Gastroesophageal sphincter (tissue), 4 donors: ENCODE results near the gene BCAR3. TPM values are rescaled to one million over a fixed set of nuclear protein-coding genes. Genes with fewer than 3 reads are reported as not detected.
"Not testable (repeated sequence)": the region's sequence is repeated elsewhere in the genome, so short reads cannot be mapped to it uniquely, and the experiment has no call there.

Experiments used
- ATAC-seq: fragments of 150-250 bp; one replicate; pipeline ENCODE4 v1.9.1; 2016; ENCODE audit warnings: mild to moderate bottlenecking, moderate library complexity
- H3K27ac ChIP-seq, 4 donors: fragments of 200-600 bp; sonication (generic) in 3 of 4; 1 replicate in 3 of 4; 2 replicates in 1 of 4; pipeline ENCODE4 v1.5.1; 2016 to 2019
- H3K27me3 ChIP-seq: fragments of 200-600 bp; sonication (generic); one replicate; pipeline ENCODE4 v1.5.1; 2019
- H3K36me3 ChIP-seq, 2 donors: fragments of 200-600 bp; sonication (generic); one replicate each; pipeline ENCODE4 v1.5.1; 2019; ENCODE audit warnings: control low read depth in 1 of 2
- H3K4me1 ChIP-seq, 3 donors: fragments of 200-600 bp; sonication (generic); 1 replicate in 2 of 3; 2 replicates in 1 of 3; pipeline ENCODE4 v1.5.1; 2016 to 2019; ENCODE audit warnings: control low read depth in 2 of 3
- H3K4me3 ChIP-seq, 2 donors: fragments of 200-600 bp; sonication (generic); one replicate each; pipeline ENCODE4 v1.5.1; 2019; ENCODE audit warnings: mild to moderate bottlenecking in 1 of 2, moderate library complexity in 1 of 2
- H3K9me3 ChIP-seq, 3 donors: fragments of 200-600 bp; sonication (generic); one replicate each; pipeline ENCODE4 v1.5.1; 2017 to 2019; ENCODE audit warnings: control low read depth in 2 of 3
- CTCF ChIP-seq, 4 experiments: fragments of 200-600 bp in 2 of 4; fragments of 450-650 bp in 2 of 4; sonication (generic) in 1 of 4; IDR thresholded peaks; one replicate each; pipeline ENCODE4 v1.5.1; 2017 to 2019; ENCODE audit warnings: antibody characterized with exemption in 4 of 4, mild to moderate bottlenecking in 2 of 4, moderate library complexity in 2 of 4
- EP300 ChIP-seq: sonication (generic); formaldehyde crosslinking; IDR thresholded peaks from one replicate; pipeline ENCODE4 v1.6.1; 2017; ENCODE audit warnings: antibody characterized with exemption, mild to moderate bottlenecking
- POLR2A ChIP-seq, 2 donors: fragments of 450-650 bp; IDR thresholded peaks; one replicate each; pipeline ENCODE4 v1.6.1; 2017; ENCODE audit warnings: antibody characterized with exemption in 2 of 2, mild to moderate bottlenecking in 2 of 2, moderate library complexity in 1 of 2
- POLR2AphosphoS5 ChIP-seq: sonication (generic); formaldehyde crosslinking; IDR thresholded peaks from one replicate; pipeline ENCODE4 v1.6.1; 2017; ENCODE audit warnings: antibody characterized with exemption
- WGBS, 2 donors: methylation state at CpG; one replicate each; pipeline ENCODE4 v1.1.5; 2018; ENCODE audit warnings: low coverage in 1 of 2; 5-methylcytosine and 5-hydroxymethylcytosine counted together
- total RNA-seq, 4 donors: library from RNA; depleted of rRNA; stranded (reverse); fragments of >200 nt; gene quantifications; one replicate each; pipeline ENCODE4 v1.1.0, GENCODE V29; 2016

The BCAR3 gene
- total RNA-seq, 4 donors from 2014 or later = 33.9 to 40.2 (median 38.3) TPM

DNA sequence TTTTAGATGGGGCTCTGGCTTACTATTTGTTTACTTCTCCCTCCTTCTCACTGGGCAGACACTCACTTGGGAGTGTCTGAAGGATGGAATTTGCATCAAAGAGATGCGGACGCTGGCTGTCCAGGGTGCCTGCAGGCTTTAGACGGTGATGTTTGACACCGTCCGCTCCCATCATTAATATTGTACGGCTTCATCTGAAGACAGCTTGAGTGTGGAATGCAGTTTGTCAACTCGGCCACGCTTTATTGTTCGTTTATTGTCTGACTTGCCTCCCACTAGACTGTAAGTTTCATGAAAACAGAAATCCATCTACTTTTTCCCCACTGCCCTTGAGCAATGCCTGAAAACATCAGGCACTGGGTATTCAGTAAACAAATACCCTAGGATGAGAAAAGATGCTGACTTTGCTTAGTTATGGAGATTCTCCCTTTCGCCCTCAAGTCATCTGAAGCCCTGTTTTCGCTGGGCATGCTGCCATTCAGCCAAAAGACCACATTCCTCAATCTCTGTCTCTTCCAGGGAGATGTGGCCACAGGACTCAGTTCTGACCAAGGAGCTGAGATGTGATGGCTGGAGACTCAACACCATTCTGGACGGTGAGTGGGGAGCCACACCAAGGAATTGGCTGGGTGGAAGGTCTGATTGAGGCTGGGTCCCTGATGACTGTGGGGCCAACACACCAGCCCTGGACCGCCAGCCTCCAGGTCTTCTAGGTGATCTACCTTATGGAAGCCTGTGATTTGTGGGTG is 87.6 kb downstream of the BCAR3 start:
- no peak for TF ChIP-seq CTCF (IDR thresholded peaks at IDR 0.05)
- no peak for TF ChIP-seq EP300
- no peak for TF ChIP-seq POLR2AphosphoS5
- no peak for TF ChIP-seq POLR2A (IDR thresholded peaks at IDR 0.05)
- H3K4me1 ChIP-seq = peaks cover 9 to 80% (median 18%) of the 10 kb centered on the region in 3 donors
- WGBS, 2 donors = 60 to 89% methylated on average over 5 to 11 of the region's 13 CpGs

GRCh38 chr1:93592551-93592949 is 89.1 kb downstream of the BCAR3 start:
- Histone ChIP-seq H3K4me3 (no peak overlapping the region), H3K9me3 (no peaks in the 10 kb centered on the region), H3K27ac (peak overlapping the region in 2 of 4 donors; percentile 4 to 46), H3K4me1 (peaks cover 6 to 65% (median 15%) of the 10 kb centered on the region in 3 donors), H3K27me3 (no peaks in the 10 kb centered on the region), H3K36me3 (peaks cover 0 to 38% of the 10 kb centered on the region in 2 donors)
- ATAC-seq = no peak
- 93% methylated on average over 5 of the region's 6 CpGs; no CpG with 5 or more reads in 1 of the 2 donors for WGBS, 2 donors
- TF ChIP-seq POLR2A (IDR thresholded peaks at IDR 0.05) (no peak), POLR2AphosphoS5 (no peak), EP300 (no peak), CTCF (IDR thresholded peaks at IDR 0.05) (no peak)

More for the DNA sequence above, 87.6 kb downstream of the BCAR3 start:
- ATAC-seq = no peak
- no peaks in the 10 kb centered on the region for H3K9me3 ChIP-seq
- peaks cover 0 to 23% of the 10 kb centered on the region in 2 donors for H3K36me3 ChIP-seq
- H3K27me3 ChIP-seq = no peaks in the 10 kb centered on the region
- no peak overlapping the region for H3K4me3 ChIP-seq
- H3K27ac ChIP-seq = peak overlapping the region in 2 of 4 donors; percentile 16 to 46

- Histone ChIP-seq H3K36me3 (peaks cover 0 to 44% of the 10 kb centered on the region in 2 donors), H3K27me3 (no peaks in the 10 kb centered on the region), H3K4me1 (peaks cover 6 to 59% (median 15%) of the 10 kb centered on the region in 3 donors), H3K27ac (peak overlapping the region in 2 of 4 donors; percentile 4 to 46), H3K4me3 (no peak overlapping the region), H3K9me3 (no peaks in the 10 kb centered on the region)
- no peak for TF ChIP-seq EP300
- TF ChIP-seq CTCF (IDR thresholded peaks at IDR 0.05) = no peak
- no peak for TF ChIP-seq POLR2A (IDR thresholded peaks at IDR 0.05)
- no peak for TF ChIP-seq POLR2AphosphoS5
- no peak for ATAC-seq
- WGBS, 2 donors = 54 to 80% methylated on average over 6 to 8 of the region's 17 CpGs
These were observed 89.7 kb downstream of the BCAR3 start for GRCh38 chr1:93591676-93592550.

DNA sequence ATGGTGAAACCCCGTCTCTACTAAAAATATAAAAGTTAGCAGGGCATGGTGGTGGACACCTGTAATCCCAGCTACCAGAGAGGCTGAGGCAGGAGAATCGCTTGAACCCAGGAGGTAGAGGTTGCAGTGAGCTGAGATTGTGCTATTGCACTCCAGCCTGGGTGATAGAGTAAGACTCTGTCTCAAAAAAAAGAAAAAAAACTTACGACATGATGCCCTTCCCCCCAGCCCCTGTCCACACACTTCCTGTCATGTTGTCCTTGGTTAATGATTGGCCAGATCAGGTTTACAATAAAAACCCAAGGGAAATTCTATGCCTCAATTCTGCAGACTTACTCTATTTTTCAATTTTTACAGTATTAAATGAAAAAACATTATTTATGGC is 90.4 kb downstream of the BCAR3 start:
- H3K9me3 ChIP-seq, H3K27ac ChIP-seq, H3K4me3 ChIP-seq, H3K27me3 ChIP-seq, ATAC-seq: not testable (repeated sequence)
- Histone ChIP-seq H3K4me1 (peaks cover 3 to 53% (median 11%) of the 10 kb centered on the region in 3 donors), H3K36me3 (peaks cover 0 to 48% of the 10 kb centered on the region in 2 donors)
- 68 to 87% methylated on average over 3 of the region's 3 CpGs for WGBS, 2 donors

DNA sequence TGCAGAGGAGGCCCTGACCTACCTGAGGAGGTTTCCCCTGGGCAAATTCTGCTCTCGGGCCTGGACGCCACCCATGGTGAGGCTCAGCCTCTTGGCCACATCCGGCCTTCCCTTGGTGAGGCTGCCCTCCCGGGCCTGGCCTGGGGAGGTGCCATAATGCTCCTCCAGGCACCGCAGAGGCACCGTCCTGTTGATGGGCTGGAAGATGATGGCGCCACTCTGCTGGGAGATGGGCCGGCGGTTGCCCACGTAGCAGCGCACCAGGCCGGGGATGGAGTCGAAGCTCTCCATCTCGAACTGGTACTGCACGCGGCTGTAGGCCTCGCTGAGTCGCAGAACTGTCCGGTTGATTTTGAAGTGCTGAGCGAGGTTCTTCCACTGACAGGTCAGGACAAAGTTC is 92.7 kb downstream of the BCAR3 start:
- Histone ChIP-seq H3K4me3 (no peak overlapping the region), H3K4me1 (peaks cover 0 to 53% (median 8%) of the 10 kb centered on the region in 3 donors), H3K27ac (no peak overlapping the region), H3K27me3 (no peaks in the 10 kb centered on the region), H3K9me3 (no peaks in the 10 kb centered on the region), H3K36me3 (peaks cover 0 to 56% of the 10 kb centered on the region in 2 donors)
- no peak for TF ChIP-seq CTCF (IDR thresholded peaks at IDR 0.05)
- TF ChIP-seq POLR2AphosphoS5 = no peak
- TF ChIP-seq EP300 = no peak
- TF ChIP-seq POLR2A (IDR thresholded peaks at IDR 0.05) = no peak
- ATAC-seq = no peak
- WGBS, 2 donors = no CpG with 5 or more reads among the region's 20 CpGs
